NK-92 treated with Interleukin-12 subunit alpha and Interleukin-12 subunit beta, amount 100 ng/mL, for 24 hours (cell line): ENCODE results near the gene UBA1.

Experiments used
- DNase-seq: peaks from one replicate; lab custom pipeline; 2025; lab: John Stamatoyannopoulos, UW

The UBA1 gene

GRCh38 chrX:47169726-47170515 is 23.7 kb upstream of the UBA1 start:
- no peak for DNase-seq

DNA sequence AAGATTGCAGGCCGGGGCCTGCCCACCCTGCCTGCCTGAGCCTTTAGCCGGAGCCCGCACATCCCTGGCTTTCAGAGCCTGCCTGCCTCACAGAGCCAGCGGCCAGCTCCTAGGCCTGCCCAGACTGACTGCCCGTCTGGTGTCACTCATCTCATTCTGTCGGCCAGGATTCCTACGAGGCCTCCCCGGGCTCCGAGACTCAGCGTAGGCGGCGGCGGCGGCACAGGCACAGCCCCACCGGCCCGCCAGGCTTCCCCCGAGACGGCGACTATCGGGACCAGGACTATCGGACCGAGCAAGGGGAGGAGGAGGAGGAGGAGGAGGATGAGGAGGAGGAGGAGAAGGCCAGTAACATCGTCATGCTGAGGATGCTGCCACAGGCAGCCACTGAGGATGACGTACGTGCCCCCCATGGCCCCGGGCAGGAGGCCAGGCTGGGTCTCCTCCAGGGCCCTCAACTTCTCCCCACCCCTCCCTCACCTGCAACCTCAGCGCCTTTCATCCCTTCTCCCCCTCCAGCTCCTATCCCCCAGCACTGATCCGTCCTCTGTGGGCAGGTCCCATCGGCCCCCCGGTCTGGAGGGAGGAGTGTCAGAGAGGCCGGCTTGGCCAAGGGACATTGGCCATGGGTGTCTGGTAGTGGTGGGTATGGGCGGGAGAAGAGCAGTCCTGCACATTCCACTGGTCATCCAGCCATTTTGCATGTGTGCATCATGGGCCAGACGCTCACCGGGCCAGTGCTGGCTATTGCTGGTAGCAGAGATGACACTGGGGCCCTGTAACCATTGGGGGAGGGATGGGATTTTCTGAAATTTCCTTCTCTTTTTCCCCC is 22.6 kb upstream of the UBA1 start:
- no peak for DNase-seq

- no peak for DNase-seq
Observed at GRCh38 chrX:47171996-47172395, 21.6 kb upstream of the UBA1 start.

DNA sequence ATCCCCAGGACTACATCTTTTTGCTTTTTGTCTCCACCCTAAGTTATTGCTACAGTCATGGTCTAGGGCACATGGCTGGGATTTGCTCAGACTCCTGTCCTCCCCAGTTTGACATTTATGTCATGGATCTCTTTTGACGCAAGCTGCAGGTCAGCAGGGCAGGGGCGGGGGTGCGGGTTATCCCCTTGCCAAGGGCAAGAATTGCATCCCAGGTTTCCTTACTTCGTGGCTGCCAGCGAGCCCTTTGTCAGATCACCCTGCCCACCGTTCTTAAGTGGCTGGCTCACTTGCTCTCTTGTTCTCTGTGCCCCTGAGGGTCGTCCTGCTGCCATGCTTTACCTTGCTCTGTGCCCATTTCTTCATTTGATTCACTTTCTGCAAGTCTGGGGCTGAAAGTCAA is 21.1 kb upstream of the UBA1 start:
- DNase-seq: no peak

DNA sequence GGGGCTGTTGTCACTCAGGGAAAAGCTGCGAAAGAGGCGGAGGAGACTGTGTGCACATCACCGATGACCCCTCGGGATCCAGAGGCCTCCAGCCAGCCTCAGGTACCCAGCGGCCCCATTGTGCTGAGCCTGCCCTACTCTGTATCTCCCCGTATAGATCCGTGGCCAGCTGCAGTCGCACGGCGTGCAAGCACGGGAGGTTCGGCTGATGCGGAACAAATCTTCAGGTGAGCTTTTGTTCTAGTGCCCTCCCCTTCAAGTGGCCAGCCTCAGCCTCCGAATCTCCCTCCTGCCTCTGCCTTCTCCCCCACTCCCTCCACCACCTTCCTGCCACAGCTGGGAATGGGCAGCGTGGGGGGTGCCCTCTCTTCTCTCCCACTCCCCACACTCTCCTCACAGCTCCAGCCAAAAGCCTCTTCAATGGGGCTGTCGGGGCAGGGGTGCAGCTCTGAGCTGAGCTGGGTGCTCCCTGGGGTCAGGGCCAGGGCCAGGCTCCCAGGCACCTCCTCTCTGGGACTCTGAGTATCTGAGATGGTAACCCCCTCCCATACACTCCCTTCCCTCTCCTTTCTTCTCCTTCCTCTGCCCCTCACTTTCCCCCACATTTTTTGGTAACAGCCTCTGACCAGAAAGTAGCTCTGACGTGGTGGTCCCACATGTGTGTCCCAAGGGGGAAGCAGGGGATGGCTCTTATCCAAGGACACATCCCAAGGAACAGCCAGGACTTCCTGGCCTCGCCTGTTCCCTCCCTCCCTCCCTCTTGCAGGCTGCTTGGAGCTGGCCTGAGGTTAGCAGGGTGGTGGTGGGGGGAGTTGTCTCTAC is 20.4 kb upstream of the UBA1 start:
- no peak for DNase-seq

DNA sequence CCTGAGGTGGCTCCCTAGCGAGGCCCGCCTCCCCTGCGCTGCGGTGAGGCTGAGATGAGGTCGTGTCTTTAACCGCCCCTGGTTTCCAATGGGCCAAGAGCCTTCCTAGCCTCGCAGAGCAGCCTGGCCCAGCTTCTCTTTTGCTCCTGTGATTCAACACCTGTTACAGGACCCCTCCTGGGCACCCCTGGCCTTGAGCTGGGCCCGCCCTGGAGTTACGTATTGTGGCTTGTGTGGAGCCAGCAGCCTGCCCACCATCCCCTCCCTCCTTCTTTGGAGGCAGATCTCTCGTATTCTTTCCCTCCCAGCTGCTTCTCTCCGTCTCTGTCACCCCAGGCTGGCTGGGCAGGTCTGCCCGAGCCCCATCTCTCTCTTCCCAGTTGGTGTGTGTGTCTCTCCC is 19.3 kb upstream of the UBA1 start:
- DNase-seq: no peak

DNA sequence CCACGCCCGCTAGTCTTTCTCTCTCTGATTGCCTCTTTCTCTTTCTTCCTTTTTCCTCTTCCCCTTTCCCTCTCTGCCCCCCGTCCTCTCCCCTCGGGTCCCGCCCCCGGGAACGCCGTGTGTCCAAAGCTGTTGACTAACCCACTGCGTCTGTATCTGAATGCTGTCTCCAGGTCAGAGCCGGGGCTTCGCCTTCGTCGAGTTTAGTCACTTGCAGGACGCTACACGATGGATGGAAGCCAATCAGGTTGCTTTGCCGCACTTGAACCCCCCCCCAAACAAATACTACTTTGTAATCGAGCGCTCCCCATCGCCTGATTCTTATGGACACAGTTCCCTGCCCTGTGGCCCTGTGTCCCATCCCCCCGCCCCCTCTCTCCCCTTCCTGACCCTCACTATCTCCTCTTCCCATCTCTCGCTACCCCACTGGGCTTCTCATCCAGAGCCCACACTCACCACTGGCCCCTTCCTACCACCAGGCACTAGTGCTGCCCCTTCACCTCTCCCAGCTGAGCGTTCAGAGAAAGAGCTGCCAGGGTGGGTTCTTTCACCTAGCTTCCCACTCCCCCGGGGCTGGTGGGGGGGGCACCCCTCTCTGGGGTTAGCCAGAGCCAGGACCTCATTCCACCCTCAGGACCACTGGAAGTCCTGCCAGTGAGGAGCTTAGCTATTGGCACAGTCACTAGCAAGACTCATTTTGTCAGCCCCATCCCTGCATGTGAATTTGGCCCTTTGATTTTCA is 18.6 kb upstream of the UBA1 start:
- DNase-seq: no peak

DNA sequence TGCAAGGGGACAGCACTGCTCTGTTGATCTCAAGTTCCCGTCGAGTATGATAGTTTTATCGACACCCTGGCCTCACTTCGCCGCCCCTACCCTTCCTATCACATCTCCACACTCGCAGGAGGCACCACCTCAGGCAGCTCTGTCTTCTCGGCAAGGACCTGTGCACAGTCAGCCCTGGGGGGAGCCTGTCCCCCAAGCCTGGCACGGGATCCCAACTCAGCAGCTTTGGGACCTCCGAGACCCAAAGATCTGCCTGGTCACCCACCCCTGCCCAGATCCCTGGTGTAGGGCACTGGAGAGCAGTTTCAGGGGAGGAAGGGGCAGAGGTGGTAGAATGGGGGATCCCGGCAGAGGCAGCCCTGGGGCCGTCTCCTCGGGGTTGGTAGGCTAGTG is 18.0 kb upstream of the UBA1 start:
- no peak for DNase-seq

DNA sequence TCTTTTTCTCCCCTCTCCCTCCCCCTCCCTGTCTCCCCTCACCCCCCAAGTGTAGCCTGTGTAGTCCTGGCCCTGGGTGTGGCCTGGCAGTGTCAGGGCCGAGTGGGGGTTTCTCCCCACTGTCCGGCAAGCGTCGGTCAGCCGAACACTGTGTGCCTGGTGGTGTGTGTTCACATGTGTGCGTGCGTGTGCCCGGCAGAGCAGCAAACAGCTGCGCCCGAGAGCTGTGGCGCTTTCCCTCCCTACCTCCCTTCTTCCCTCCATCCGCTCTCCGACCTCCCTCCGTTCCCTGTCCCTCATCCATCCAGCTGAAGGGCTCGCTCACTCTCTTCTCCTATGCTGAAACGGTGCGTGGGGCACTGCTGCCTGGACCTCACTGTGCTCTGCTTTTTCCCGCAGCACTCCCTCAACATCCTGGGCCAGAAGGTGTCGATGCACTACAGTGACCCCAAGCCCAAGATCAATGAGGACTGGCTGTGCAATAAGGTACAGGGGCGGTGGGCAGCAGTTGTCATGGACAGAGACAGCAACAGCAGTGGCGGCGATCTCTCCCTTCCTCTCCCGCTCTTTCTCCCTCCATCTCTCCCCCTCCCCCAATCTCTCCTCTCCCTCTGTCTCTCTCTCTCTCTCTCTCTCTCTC is 17.4 kb upstream of the UBA1 start:
- no peak for DNase-seq

DNA sequence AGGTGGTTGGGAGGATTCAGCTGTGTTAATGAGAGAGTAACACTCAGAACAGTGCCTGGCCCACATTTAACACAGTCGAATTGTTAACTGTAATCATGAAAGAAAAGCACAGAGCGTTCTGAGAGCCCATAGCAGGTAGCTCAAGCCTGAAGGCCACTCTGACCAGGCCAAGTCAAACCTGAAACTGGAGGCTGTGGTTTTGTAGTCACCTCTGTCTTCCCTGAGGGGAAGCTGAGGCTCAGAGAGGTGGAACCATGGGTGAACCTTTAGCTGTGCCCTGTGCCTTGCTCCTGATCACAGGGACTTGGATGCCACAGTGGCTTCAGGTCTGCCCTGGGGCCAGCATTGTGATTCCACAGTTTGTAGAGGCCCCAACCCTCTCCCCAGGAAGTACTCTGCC is 16.6 kb upstream of the UBA1 start:
- DNase-seq: no peak

- no peak for DNase-seq
Observed at GRCh38 chrX:47178337-47178736, 15.3 kb upstream of the UBA1 start.

- DNase-seq: no peak
Observed at GRCh38 chrX:47179221-47179927, 14.3 kb upstream of the UBA1 start.

- DNase-seq: no peak
Observed at GRCh38 chrX:47179928-47180255, 13.7 kb upstream of the UBA1 start.

DNA sequence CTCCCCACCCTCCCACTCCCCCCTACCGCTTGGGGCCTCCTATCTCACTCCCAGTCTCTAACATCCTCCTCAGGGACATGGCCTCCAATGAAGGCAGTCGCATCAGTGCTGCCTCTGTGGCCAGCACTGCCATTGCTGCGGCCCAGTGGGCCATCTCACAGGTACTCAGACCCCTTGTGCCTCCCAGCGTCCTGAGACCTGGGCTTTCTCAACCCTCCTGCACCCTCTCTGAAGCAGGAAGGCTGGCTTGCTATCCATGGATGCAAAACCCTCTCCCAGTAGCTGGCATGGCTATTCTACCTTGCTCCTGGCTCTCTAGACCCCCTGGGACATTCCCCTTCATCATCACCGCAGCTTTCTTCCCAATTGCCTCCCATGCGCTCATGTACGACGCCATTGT is 13.3 kb upstream of the UBA1 start:
- DNase-seq: no peak

DNA sequence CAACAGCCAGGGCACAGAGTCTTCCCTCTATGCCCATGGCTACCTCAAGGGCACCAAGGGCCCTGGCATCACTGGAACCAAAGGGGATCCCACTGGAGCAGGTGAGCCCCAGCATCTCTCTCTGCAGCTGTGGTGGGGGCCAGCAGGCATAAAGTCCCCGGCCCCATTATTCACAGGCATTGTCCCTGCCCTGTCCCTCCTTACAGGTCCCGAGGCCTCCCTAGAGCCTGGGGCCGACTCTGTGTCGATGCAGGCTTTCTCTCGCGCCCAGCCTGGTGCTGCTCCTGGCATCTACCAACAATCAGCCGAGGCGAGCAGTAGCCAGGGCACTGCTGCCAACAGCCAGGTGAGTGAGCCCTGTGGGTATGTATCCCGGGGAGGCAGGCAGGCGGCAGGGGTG is 12.3 kb upstream of the UBA1 start:
- no peak for DNase-seq

DNA sequence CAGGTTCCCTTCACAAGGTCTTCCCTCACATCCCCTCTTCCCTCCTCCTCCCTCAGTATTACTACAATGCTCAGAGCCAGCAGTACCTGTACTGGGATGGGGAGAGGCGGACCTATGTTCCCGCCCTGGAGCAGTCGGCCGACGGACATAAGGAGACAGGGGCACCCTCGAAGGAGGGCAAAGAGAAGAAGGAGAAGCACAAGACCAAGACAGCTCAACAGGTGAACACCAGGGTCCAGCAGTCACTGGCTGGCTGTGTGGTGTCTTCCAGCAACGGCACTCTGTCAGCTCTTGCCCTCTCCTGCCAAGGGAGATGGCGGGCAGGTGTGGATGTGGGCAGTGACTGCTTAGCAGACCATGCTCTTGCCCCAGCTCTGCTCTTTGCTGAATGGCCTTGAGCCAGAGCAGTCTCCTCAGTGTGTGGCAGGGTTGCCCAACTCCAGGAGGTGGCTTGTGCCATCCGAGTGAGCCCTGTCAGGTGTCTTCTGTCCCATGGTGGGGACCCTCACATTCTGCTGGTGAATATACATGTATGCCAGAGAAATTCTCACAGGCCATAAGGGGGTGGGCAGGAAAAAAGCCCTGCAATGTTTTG is 11.4 kb upstream of the UBA1 start:
- no peak for DNase-seq

GRCh38 chrX:47184486-47184885 is 9.1 kb upstream of the UBA1 start:
- DNase-seq: no peak

GRCh38 chrX:47185241-47185640 is 8.4 kb upstream of the UBA1 start:
- DNase-seq: no peak

DNA sequence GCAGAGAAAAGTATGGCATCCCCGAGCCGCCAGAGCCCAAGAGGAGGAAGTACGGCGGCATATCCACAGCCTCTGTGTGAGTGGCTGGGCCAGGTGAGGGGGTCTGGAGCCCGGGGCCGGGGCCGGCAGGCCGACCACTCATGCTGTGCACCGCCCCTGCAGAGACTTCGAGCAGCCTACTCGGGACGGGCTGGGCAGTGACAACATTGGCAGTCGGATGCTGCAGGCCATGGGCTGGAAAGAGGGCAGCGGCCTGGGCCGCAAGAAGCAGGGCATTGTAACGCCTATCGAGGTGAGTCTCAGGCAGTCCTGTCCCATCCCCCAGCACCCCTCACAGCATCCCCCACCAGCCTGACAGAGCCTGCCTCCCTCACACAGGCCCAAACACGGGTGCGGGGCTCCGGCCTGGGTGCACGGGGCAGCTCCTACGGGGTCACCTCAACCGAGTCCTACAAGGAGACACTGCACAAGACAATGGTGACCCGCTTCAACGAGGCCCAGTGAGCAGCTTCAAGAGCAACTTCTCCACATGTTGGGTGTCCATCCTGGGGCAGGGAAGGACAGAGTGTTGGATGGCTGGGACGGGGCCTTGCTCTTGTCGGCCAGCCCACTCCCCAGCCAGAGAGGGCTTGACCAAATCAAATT is 7.4 kb upstream of the UBA1 start:
- DNase-seq: no peak

GRCh38 chrX:47187106-47187677 is 6.4 kb upstream of the UBA1 start:
- no peak for DNase-seq
